Islet precursor cell (in vitro differentiated cells): ENCODE results near the gene RAMACL.
A peak's percentile ranks its signal among the peaks of the same experiment; 100 is the strongest.
"Not testable (repeated sequence)": the region's sequence is repeated elsewhere in the genome, so short reads cannot be mapped to it uniquely, and the experiment has no call there.

ENCODE experiments used
- DNase-seq: peaks from one replicate; pipeline ENCODE4 v3.0.0-alpha.2; 2018

RAMACL gene

DNA sequence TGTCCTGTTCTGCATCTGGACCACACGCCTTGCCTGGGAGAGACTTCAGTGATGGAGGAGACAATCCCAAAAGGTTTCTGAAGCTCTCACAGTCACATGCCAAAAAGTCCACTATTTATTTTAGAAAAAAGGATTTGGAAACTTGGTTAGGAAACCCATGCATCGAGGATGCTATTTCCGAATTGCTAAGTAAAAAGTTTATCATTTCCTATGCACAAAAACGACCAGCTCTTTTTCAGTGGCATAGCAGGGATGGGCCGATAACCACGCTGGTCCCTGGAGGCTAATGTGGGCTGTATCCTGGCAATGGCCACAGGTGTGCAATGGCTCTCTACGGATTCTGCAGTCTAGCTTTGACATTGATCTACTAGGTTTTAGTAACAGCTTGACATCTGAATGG is 33.9 kb downstream of the RAMACL start:
- no peak for DNase-seq

DNA sequence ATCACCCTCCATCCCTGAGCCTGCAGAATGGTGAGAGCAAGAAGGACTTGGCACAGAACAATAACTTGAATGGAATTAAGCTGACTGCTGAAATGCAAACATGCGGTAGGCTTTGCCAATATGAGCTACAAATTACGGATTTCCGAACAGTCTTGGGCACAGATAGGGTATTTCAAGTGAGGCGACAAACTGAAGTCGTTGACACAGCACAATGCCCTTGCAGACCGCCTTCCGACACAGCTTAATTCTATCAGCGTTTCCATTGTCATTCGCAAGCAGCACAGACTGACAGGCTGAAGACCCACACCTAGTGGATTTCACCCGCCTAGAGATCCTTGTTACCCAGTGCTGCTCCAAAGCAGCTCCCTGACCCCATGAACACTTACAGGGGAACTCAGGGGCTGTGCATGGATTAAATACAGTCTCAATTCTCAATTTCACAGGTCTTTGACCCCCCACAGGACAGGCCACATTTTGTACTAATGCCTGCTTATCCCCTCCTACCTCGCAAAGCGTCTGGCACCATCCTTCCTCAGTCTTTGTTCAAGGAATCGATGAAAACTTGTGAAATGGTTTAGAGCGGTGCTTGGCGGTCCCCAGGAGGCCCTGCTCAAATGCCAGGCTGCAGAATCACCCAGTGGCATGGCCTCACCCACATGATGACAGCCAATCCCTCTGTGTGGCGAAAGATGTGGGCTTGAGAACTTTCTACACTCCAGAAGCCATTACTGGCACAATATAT is 34.6 kb downstream of the RAMACL start:
- no peak for DNase-seq

- DNase-seq: no peak
These were observed 39.8 kb downstream of the RAMACL start for GRCh38 chr6:166546653-166547052.

DNA sequence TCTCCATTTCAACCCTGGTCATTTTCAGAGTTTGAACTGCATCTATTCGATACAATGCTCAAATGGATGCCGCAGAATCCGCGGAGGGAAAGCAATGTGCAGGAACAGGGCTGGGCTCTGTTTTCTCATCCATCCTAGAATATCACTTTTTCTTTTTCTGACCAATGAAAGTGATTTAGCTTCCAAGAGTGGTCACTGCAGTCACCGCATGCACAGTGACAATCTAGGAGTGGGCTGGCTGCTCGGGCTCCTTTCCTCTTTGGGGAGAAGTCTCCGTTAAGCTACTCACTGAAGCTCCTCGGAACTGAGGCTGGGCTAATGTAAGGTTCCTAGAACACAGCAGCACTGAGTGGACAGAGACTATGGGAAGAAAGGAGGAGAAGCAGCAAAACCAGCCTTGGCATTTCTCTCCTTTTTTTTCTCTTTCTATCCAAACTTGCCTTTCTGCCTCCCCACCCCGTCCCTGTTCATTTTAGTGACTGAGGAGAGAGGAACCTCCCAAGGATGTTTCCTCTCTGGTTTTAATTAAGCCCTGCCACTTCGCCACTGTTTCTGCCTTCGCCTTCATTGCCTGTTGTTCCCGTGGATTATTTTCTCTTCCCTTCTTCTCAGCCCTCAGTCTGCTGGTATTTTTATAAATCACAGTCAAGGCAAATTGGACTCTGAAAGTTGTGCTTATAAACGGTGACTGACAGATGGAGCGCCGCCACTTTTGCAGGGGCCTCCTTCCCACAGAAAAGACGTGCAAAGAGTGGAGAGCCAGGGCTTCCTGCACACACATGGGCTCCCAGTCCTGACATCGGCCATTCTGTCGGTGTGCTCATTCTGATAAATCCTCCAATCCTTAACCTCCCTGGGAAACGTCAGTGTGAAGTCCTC is 41.1 kb downstream of the RAMACL start:
- no peak for DNase-seq

GRCh38 chr6:166544296-166544605 is 42.2 kb downstream of the RAMACL start:
- DNase-seq: no peak

DNA sequence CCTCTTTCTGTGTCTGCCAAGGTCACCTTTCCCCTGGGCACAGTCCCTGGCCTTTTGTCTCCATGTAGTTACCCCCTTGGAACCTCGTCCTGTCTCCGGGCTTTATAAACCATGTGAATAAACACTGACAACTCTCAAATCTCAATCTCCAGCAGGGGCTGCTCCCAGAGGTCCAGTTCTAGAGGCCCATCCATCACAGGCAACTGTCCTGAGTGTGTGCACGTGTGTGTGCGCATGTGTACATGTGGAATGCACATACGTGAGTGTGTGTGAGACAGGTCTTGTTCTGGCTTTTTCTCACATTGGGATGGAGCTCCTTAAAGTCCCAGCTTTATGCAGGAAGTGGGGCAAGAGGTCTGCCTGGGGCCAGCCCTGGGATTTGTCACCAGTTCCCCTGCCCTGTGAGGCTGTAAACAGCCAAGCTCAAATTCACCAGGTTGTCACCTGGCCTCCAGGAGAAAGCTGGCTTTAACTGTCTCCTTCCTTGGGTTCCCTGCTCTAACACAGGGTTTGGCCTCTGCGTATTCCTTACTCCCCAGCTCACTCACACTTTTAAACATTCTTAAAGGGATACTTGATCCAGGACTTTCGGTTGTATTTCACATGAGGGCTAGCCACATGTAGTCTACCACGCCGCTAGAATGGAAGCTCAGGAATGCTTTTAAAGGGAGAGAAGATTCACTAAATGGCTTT is 42.7 kb downstream of the RAMACL start:
- DNase-seq: peak; percentile 76

GRCh38 chr6:166542580-166542912 is 43.9 kb downstream of the RAMACL start:
- peak; percentile 88 for DNase-seq

GRCh38 chr6:166541876-166542579 is 44.5 kb downstream of the RAMACL start:
- no peak for DNase-seq

DNA sequence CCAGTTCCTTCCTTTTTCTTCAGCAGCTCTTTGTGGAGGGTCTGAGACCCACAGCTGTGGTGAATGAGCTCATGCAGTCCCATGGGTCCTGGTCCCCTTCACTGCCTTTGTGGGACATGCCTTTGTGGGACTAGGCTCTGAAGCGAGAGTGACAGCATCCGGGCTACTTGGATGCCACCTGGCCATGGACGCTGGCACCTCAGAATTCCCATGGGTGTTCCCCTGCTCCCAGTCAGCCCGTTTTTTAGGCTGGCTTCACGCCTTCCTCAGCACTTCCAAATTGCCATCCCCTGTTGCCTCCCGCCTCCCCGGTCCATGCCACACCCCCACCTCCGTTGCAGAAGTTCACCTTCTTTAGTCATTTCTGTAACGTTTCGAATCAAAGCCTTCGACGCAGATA is 45.1 kb downstream of the RAMACL start:
- DNase-seq: no peak

GRCh38 chr6:166540631-166541331 is 45.7 kb downstream of the RAMACL start:
- no peak for DNase-seq

GRCh38 chr6:166539543-166539942 is 46.9 kb downstream of the RAMACL start:
- DNase-seq: no peak

GRCh38 chr6:166539011-166539385 is 47.5 kb downstream of the RAMACL start:
- DNase-seq: not testable (repeated sequence)

DNA sequence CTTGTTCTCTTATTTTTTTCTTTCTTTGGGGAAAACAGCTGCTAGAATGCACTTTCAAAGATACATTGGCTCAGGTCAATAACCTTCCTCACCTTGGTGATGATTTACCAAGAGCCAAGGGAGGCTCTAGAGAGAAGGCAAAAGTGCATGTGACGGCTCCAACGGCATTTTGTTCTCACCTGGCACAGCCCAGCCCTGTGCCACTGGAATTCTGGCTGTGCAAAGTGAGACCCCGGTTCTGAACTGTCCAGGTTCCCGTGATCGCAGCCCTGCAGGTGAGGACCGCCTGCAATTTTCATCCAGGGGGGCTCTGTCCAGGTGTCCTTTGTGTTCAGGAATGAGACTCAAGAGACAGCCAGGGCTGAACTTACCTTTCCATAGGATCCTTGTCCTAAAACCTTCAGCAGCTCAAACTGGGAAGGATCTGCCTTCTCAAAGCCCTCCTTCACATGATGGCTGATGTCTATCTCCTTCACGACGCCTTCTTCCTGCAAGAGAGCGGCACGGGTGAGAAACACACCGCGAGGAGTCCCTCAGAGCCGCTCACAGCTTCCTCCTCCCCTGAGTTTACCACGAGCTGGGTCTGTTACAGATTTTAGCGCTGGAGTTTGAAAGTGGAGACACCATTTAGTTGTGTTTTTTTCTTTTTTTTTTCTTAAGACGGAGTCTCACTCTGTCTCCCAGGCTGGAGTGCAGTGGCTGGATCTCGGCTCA is 48.0 kb downstream of the RAMACL start:
- DNase-seq: no peak

DNA sequence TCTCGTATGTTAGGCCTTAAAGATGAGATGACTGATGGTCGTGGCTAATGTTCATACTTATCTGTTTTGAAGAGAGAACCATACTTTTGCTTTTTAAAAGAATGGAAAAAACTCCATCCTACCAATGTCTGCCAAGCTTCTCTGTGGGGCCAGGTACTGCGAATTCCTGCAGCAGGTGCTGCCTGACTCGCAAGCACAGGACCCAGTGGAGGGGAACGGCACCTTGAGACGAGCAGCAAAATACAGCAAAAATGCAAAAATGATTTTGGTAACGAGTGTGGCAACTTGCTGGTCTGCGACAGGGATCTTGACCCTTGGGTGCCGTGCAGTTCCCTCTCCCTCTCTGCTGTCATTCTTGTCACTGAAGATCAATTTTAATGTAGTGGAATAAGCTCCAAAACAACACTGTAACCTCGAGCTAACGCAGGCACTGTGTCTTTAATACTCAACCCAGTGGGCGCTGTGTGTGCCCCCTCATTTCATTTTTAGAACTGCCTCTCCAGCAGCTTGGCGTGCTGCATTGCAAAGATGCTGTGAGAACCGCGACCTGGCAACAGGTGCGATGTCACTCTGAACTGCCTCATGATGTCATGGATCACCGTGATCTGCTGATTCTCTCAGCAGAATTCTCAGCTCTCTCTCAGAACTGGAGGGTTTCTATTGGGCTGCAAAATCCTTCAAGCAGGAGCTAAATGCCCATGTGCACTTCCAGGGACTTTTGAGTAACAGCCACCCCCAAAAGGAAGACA is 51.6 kb downstream of the RAMACL start:
- DNase-seq: no peak

DNA sequence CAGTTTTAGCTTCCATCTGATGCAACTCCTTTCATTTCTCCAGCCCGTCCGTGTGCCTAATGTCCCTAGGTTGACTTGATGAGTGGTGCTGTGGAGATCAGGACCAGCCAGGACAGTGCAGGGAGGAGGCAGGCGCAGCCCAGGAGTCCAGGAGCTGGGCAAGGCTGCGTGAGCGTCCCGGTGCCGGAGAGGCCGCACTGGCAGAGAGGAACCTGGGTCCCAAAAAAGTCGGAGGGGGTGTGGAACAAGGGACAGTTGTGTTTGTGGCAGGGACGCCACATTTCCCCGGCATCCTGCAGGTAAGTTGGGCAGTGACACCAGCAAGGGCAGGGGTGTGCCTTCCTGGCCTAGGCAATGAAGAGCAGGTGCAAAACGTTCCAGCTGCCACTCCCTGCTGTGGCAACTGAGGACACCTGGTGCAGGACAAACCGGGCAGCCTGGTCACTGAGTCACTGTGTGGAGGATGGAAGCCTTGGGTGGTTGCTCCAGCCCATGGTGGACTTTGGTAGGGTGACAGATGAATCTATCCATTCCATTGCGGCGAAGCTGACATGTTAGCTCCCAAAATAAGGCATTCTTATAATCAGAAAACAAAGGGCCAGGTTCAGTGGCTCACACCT is 53.2 kb downstream of the RAMACL start:
- no peak for DNase-seq
